Lung (tissue), 12 donors: Measurements from ENCODE around the gene CSMD2. TPM values are rescaled to one million over a fixed set of nuclear protein-coding genes. Genes with fewer than 3 reads are reported as not detected.

Experiments
- ATAC-seq: fragments of 200-7000 bp; cut with Tn5 transposase; one replicate; pipeline ENCODE4 v1.9.1; 2020; ENCODE audit warnings: moderate number of reproducible peaks; ENCODE audit not compliant: insufficient read depth, low FRiP score
- DNase-seq, 3 donors: peaks; one replicate each; pipeline ENCODE4 v3.0.0-alpha.2; 2013 to 2017
- H3K27ac ChIP-seq, 2 donors: one replicate each; pipeline ENCODE4 v1.5.1; 2013; ENCODE audit warnings: mild to moderate bottlenecking in 2 of 2, moderate library complexity in 2 of 2, control low read depth in 1 of 2, inconsistent platforms in 1 of 2, low read depth in 1 of 2, low read length in 1 of 2
- H3K27me3 ChIP-seq, 3 donors: one replicate each; pipeline ENCODE4 v1.5.1; 2013; ENCODE audit warnings: low read length in 2 of 3; ENCODE audit not compliant: control insufficient read depth in 3 of 3, insufficient read depth in 3 of 3
- H3K36me3 ChIP-seq, 4 donors: one replicate each; pipeline ENCODE4 v1.5.1; 2013; ENCODE audit warnings: low read length in 4 of 4, mild to moderate bottlenecking in 1 of 4, moderate library complexity in 1 of 4; ENCODE audit not compliant: control insufficient read depth in 4 of 4, insufficient read depth in 4 of 4
- H3K4me1 ChIP-seq, 5 donors: one replicate each; pipeline ENCODE4 v1.5.1; 2013; ENCODE audit warnings: low read length in 5 of 5, mild to moderate bottlenecking in 2 of 5, moderate library complexity in 1 of 5; ENCODE audit not compliant: control insufficient read depth in 5 of 5, insufficient read depth in 5 of 5
- H3K4me3 ChIP-seq: one replicate; pipeline ENCODE4 v1.5.1; 2013; ENCODE audit warnings: mild to moderate bottlenecking, control low read depth, moderate library complexity
- H3K9ac ChIP-seq, 2 donors: one replicate each; pipeline ENCODE4 v1.5.1; 2013; ENCODE audit warnings: low read length in 2 of 2, control low read depth in 1 of 2; ENCODE audit not compliant: insufficient read depth in 1 of 2
- H3K9me3 ChIP-seq, 4 donors: one replicate each; pipeline ENCODE4 v1.5.1; 2013; ENCODE audit warnings: low read length in 3 of 4, mild to moderate bottlenecking in 1 of 4, moderate library complexity in 1 of 4; ENCODE audit not compliant: control insufficient read depth in 4 of 4, insufficient read depth in 3 of 4
- CTCF ChIP-seq: IDR thresholded peaks from 2 replicates; pipeline ENCODE4 v1.5.1; 2012; ENCODE audit warnings: mild to moderate bottlenecking; ENCODE audit errors: control extremely low read depth, extremely low read depth
- WGBS, 2 donors: extraction: QIAGEN DNeasy Blood & Tissue Kit; methylation state at CpG; one replicate each; pipeline ENCODE4 v1.1.7; 2013; 5-methylcytosine and 5-hydroxymethylcytosine counted together
- polyA plus RNA-seq, 2 donors: library from polyadenylated mRNA; stranded (reverse); fragments of 200-250 nt; gene quantifications; one replicate each; pipeline ENCODE4 v1.2.1, GENCODE V29; 2013
- total RNA-seq, 2 donors: library from RNA; depleted of rRNA in 1 of 2; stranded (reverse); fragments of >200 nt in 1 of 2; gene quantifications; one replicate each; pipeline ENCODE4 v1.2.1, GENCODE V29; 2014 to 2021
- donor health status: control.
- donor health status: control.
- donor health status: Bipolar disorder and iron deficiency.
- donor health status: healthy.
- donor health status: DM: yes; HTN: yes; CAD: no.

Gene CSMD2
- total and polyA plus RNA-seq, 4 donors: 0.11 to 1.2 (median 0.39) TPM

- no peaks in the 10 kb centered on the region for H3K4me1 ChIP-seq
- no peaks in the 10 kb centered on the region for H3K36me3 ChIP-seq
- no peak for ATAC-seq
- no peak overlapping the region for H3K4me3 ChIP-seq
- TF ChIP-seq CTCF: no peak
- H3K27ac ChIP-seq: no peak overlapping the region
- no peaks in the 10 kb centered on the region for H3K9me3 ChIP-seq
- 90 to 94% methylated on average over 18 of the region's 18 CpGs for WGBS, 2 donors
- H3K27me3 ChIP-seq: peaks cover 0 to 14% (median 0%) of the 10 kb centered on the region in 3 donors
- H3K9ac ChIP-seq: no peak overlapping the region
- no peak for DNase-seq
Measured at GRCh38 chr1:33714421-33714820, 450.6 kb downstream of the CSMD2 start.

- no peaks in the 10 kb centered on the region for H3K36me3 ChIP-seq
- 67 to 69% methylated on average over 9 of the region's 9 CpGs for WGBS, 2 donors
- H3K27ac ChIP-seq: no peak overlapping the region
- peaks cover 0 to 14% (median 0%) of the 10 kb centered on the region in 3 donors for H3K27me3 ChIP-seq
- no peak for ATAC-seq
- no peak overlapping the region for H3K4me3 ChIP-seq
- no peak overlapping the region for H3K9ac ChIP-seq
- DNase-seq: no peak
- H3K9me3 ChIP-seq: no peaks in the 10 kb centered on the region
- no peaks in the 10 kb centered on the region for H3K4me1 ChIP-seq
- TF ChIP-seq CTCF: no peak
Measured at GRCh38 chr1:33713058-33713877, 451.8 kb downstream of the CSMD2 start.

GRCh38 chr1:33712186-33712585 lies 452.8 kb downstream of the CSMD2 start:
- H3K27me3 ChIP-seq: peaks cover 0 to 8% (median 0%) of the 10 kb centered on the region in 3 donors
- no peak for TF ChIP-seq CTCF
- H3K36me3 ChIP-seq: no peaks in the 10 kb centered on the region
- H3K27ac ChIP-seq: no peak overlapping the region
- no peak for DNase-seq
- WGBS, 2 donors: 49 to 76% methylated on average over 6 of the region's 6 CpGs
- ATAC-seq: no peak
- H3K9me3 ChIP-seq: no peaks in the 10 kb centered on the region
- H3K9ac ChIP-seq: no peak overlapping the region
- H3K4me3 ChIP-seq: no peak overlapping the region
- no peaks in the 10 kb centered on the region for H3K4me1 ChIP-seq
